ENCODE measurements around the gene HCFC1. TPM values are rescaled to one million over a fixed set of nuclear protein-coding genes. Genes with fewer than 3 reads are reported as not detected.
A peak's percentile ranks its signal among the peaks of the same experiment; 100 is the strongest.

The HCFC1 gene
- total RNA-seq, 1 donor from 2014 or later, result 61.2 TPM

DNA sequence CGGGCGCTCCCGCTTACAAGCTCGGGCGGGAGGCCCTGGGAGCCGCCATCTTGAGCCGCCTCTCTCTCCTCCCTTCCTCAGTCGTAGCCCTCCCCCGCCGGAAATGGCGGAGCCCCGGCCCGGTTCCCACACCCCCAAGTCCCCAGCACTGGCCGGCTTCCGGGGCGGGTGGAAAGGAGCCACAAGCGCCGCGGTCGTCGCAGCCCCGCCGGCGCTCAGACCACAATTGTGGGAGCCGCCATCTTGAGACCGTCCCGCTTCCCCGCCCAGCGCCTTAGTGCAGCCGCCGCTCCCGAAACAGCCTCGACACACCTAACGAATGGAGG lies 531 bp downstream of the HCFC1 start:
- Histone ChIP-seq H3K9ac (ENCODE audit: low read length) (peak overlapping the region; percentile 100), H3K79me2 (ENCODE audit: insufficient read depth, low read length) (peaks cover 66% of the 10 kb centered on the region), H4K20me1 (ENCODE audit: insufficient read depth, low read length) (peaks cover 39% of the 10 kb centered on the region), H3K4me2 (ENCODE audit: low read length) (peak overlapping the region; percentile 93), H3K27ac (ENCODE audit: low read depth, low read length) (peak overlapping the region; percentile 100), H3K4me3 (ENCODE audit: insufficient read depth, low read depth, low read length) (peak overlapping the region; percentile 96), H3K27me3 (ENCODE audit: insufficient read depth, low read length) (no peaks in the 10 kb centered on the region), H2AFZ (ENCODE audit: low read depth, low read length) (peak overlapping the region; percentile 75), H3K4me1 (ENCODE audit: insufficient read depth, low read length) (peaks cover 36% of the 10 kb centered on the region), H3K36me3 (ENCODE audit: insufficient read depth, low read length) (no peaks in the 10 kb centered on the region), H3K9me3 (ENCODE audit: insufficient read depth, low read depth, low read length) (no peaks in the 10 kb centered on the region)
- DNase-seq (ENCODE audit: low read depth), result peak; percentile 75
- Mint-ChIP-seq H3K4me1 (ENCODE audit: low read depth, unreplicated experiment) (peaks cover 18% of the 10 kb centered on the region), H3K36me3 (ENCODE audit: low read depth, unreplicated experiment) (peaks cover 2% of the 10 kb centered on the region), H3K4me3 (ENCODE audit: unreplicated experiment) (peak overlapping the region; percentile 99), H3K9me3 (ENCODE audit: unreplicated experiment) (no peaks in the 10 kb centered on the region), H3K27me3 (ENCODE audit: low read depth, unreplicated experiment) (no peaks in the 10 kb centered on the region), H3K27ac (ENCODE audit: unreplicated experiment) (peak overlapping the region; percentile 100)
- TF ChIP-seq, protein P1, sequence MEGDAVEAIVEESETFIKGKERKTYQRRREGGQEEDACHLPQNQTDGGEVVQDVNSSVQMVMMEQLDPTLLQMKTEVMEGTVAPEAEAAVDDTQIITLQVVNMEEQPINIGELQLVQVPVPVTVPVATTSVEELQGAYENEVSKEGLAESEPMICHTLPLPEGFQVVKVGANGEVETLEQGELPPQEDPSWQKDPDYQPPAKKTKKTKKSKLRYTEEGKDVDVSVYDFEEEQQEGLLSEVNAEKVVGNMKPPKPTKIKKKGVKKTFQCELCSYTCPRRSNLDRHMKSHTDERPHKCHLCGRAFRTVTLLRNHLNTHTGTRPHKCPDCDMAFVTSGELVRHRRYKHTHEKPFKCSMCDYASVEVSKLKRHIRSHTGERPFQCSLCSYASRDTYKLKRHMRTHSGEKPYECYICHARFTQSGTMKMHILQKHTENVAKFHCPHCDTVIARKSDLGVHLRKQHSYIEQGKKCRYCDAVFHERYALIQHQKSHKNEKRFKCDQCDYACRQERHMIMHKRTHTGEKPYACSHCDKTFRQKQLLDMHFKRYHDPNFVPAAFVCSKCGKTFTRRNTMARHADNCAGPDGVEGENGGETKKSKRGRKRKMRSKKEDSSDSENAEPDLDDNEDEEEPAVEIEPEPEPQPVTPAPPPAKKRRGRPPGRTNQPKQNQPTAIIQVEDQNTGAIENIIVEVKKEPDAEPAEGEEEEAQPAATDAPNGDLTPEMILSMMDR (IDR thresholded peaks at IDR 0.05; ENCODE audit: insufficient read depth, low read depth, low read length), result no peak
- no peak for TF ChIP-seq EZH2 (IDR thresholded peaks at IDR 0.05; ENCODE audit: insufficient read depth, low read length)
- peak; percentile 65 for FAIRE-seq

DNA sequence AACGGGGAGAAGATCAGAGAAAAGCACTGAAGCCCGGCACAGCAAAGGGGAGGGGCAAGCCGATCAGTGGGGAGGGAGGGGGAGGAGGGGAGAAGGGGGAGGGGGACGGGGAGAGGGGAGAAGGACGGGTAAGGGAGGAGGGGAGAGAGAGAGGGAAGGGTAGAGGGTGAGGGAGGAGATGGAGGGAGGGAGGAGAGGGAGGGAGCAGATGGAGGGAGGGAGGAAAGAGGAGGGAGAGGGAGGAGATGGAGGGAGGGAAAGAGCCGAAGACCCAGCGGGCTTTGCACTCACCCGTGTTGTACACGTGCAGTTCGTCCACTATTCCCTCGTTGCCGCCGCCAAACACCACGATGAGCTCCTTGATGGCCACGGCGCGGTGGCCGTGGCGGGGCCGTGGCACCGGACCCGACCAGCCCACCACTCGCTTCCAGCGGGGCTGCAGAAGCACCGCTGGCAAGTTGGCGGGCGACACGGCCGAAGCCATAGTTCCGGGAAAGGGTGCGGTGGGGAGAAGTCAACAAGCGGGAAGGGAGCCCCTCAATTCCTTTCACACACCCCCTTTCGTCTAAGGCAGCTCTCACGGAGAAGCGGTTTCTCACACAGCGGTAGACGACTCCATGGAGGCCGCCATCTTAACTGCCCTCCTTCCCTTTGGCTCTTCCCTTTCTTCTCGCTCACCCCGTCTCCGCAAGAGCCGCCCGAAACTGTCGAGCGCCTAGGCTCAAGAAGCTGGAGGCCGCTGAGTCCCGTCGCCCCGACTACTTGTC lies 1.1 kb downstream of the HCFC1 start:
- peaks cover 71% of the 10 kb centered on the region for H3K79me2 ChIP-seq (ENCODE audit: insufficient read depth, low read length)
- H3K27me3 Mint-ChIP-seq (ENCODE audit: low read depth, unreplicated experiment), result no peaks in the 10 kb centered on the region
- DNase-seq (ENCODE audit: low read depth) (peak; percentile 77), FAIRE-seq (peak; percentile 68)
- peaks cover 36% of the 10 kb centered on the region for H3K4me1 ChIP-seq (ENCODE audit: insufficient read depth, low read length)
- H3K36me3 ChIP-seq (ENCODE audit: insufficient read depth, low read length), result no peaks in the 10 kb centered on the region
- H3K4me1 Mint-ChIP-seq (ENCODE audit: low read depth, unreplicated experiment), result peaks cover 20% of the 10 kb centered on the region
- H3K36me3 Mint-ChIP-seq (ENCODE audit: low read depth, unreplicated experiment), result peaks cover 2% of the 10 kb centered on the region
- peaks cover 44% of the 10 kb centered on the region for H4K20me1 ChIP-seq (ENCODE audit: insufficient read depth, low read length)
- no peaks in the 10 kb centered on the region for H3K27me3 ChIP-seq (ENCODE audit: insufficient read depth, low read length)
- H3K9me3 Mint-ChIP-seq (ENCODE audit: unreplicated experiment), result no peaks in the 10 kb centered on the region
- H3K4me3 ChIP-seq (ENCODE audit: insufficient read depth, low read depth, low read length), result peak overlapping the region; percentile 96
- H2AFZ ChIP-seq (ENCODE audit: low read depth, low read length), result no peak overlapping the region
- peak overlapping the region; percentile 100 for H3K27ac ChIP-seq (ENCODE audit: low read depth, low read length)
- H3K9me3 ChIP-seq (ENCODE audit: insufficient read depth, low read depth, low read length), result no peaks in the 10 kb centered on the region
- TF ChIP-seq, protein P1 (IDR thresholded peaks at IDR 0.05; ENCODE audit: insufficient read depth, low read depth, low read length), result no peak
- TF ChIP-seq EZH2 (IDR thresholded peaks at IDR 0.05; ENCODE audit: insufficient read depth, low read length), result no peak
- H3K4me2 ChIP-seq (ENCODE audit: low read length), result peak overlapping the region; percentile 93
- peak overlapping the region; percentile 100 for H3K27ac Mint-ChIP-seq (ENCODE audit: unreplicated experiment)
- H3K4me3 Mint-ChIP-seq (ENCODE audit: unreplicated experiment), result peak overlapping the region; percentile 99
- H3K9ac ChIP-seq (ENCODE audit: low read length), result peak overlapping the region; percentile 100

DNA sequence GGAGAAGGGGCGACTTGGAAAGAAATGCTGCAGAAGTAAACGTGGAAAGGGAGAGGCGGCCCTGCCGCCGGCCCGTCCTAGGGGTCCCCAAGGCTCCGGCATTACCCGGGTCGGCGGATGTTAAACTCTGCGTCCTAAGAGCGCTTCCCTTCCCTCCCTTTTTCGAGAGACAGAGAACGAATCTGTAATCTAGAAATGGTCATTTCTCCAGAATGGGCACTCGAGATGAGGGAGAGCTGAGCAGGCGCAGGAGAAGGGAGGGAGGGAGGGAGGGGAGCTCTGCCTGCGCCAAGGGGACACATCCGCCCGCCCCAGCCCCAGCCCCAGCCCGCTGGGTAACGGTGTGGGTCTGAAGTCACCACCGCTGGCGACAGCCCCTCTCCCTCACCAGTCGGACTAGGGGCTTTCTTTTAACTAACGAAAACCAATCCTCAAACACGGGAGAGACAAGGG lies 1.7 kb downstream of the HCFC1 start:
- Mint-ChIP-seq H3K27ac (ENCODE audit: unreplicated experiment) (peak overlapping the region; percentile 80), H3K4me3 (ENCODE audit: unreplicated experiment) (peak overlapping the region; percentile 99), H3K9me3 (ENCODE audit: unreplicated experiment) (no peaks in the 10 kb centered on the region), H3K36me3 (ENCODE audit: low read depth, unreplicated experiment) (peaks cover 2% of the 10 kb centered on the region), H3K4me1 (ENCODE audit: low read depth, unreplicated experiment) (peaks cover 20% of the 10 kb centered on the region), H3K27me3 (ENCODE audit: low read depth, unreplicated experiment) (no peaks in the 10 kb centered on the region)
- Histone ChIP-seq H3K4me1 (ENCODE audit: insufficient read depth, low read length) (peaks cover 36% of the 10 kb centered on the region), H3K79me2 (ENCODE audit: insufficient read depth, low read length) (peaks cover 77% of the 10 kb centered on the region), H3K27me3 (ENCODE audit: insufficient read depth, low read length) (no peaks in the 10 kb centered on the region), H2AFZ (ENCODE audit: low read depth, low read length) (no peak overlapping the region), H3K9ac (ENCODE audit: low read length) (peak overlapping the region; percentile 100), H3K4me2 (ENCODE audit: low read length) (peak overlapping the region; percentile 93), H3K4me3 (ENCODE audit: insufficient read depth, low read depth, low read length) (peak overlapping the region; percentile 96), H3K27ac (ENCODE audit: low read depth, low read length) (no peak overlapping the region), H3K9me3 (ENCODE audit: insufficient read depth, low read depth, low read length) (no peaks in the 10 kb centered on the region), H3K36me3 (ENCODE audit: insufficient read depth, low read length) (no peaks in the 10 kb centered on the region), H4K20me1 (ENCODE audit: insufficient read depth, low read length) (peaks cover 50% of the 10 kb centered on the region)
- TF ChIP-seq, protein P1 (IDR thresholded peaks at IDR 0.05; ENCODE audit: insufficient read depth, low read depth, low read length), result no peak
- TF ChIP-seq EZH2 (IDR thresholded peaks at IDR 0.05; ENCODE audit: insufficient read depth, low read length), result no peak
- no peak for FAIRE-seq
- DNase-seq (ENCODE audit: low read depth), result peak; percentile 18
